HG02678 (cell line): ENCODE results near the gene NR1D1.
A peak's percentile ranks its signal among the peaks of the same experiment; 100 is the strongest.
"Not testable (repeated sequence)": the region's sequence is repeated elsewhere in the genome, so short reads cannot be mapped to it uniquely, and the experiment has no call there.

Experiments
- ATAC-seq: cut with Tn5 transposase; IDR thresholded peaks from one replicate; pipeline ENCODE4 v1.9.1; 2021; ENCODE audit warnings: mild to moderate bottlenecking, moderate library complexity; ENCODE audit not compliant: unreplicated experiment

NR1D1 gene

GRCh38 chr17:40100419-40100668, at the start of gene NR1D1:
TSS of gene NR1D1 (minus strand) at chr17:40100589. CDS start at chr17:40100094, 495 bp downstream.
- ATAC-seq, result no peak

DNA sequence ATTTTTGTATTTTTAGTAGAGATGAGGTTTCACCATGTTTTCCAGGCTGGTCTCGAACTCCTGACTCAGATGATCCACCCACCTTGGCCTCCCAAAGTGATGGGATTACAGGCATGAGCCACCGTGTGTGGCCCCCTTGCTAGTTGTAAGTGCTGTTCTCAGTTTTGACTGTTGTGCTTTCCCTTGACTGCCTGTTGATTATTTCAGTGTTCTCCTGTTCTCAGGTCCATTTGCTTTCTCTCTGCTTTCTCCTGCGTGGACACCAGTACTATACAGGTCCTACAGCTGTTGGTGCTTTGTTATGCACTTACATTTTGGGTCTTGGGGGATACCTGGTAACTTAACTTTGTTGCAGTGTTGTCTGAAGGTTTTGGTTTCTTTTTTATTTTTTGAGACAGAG, 48.1 kb upstream of the NR1D1 start:
- ATAC-seq, result no peak

GRCh38 chr17:40145476-40145875, 45.1 kb upstream of the NR1D1 start:
- ATAC-seq, result no peak

GRCh38 chr17:40143166-40143565, 42.8 kb upstream of the NR1D1 start:
- ATAC-seq, result not testable (repeated sequence)

DNA sequence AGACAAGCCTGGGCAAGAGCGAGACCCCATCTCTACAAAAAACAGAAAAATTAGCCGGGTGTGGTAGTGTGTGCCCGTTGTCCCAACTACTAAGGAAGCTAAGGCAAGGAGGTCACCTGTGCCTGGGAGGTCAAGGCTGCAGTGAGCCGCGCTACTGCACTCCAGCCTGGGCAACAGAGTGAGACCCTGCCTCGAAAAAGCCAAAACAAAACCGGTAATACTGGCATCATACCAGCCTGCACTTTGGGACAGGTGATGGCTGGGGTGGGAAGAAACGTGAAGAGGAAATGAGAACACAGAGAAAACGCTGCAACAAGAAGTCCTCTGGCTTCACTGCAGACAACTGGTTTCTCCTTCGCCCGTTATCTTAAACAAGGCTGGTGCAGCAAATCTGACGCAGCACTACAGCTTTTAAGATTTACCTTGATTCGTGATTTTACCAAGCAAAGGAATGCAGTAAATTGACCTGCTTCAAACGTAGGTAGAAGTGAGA, 39.2 kb upstream of the NR1D1 start:
- peak; percentile 8 for ATAC-seq

GRCh38 chr17:40135817-40136216, 35.4 kb upstream of the NR1D1 start:
- no peak for ATAC-seq

DNA sequence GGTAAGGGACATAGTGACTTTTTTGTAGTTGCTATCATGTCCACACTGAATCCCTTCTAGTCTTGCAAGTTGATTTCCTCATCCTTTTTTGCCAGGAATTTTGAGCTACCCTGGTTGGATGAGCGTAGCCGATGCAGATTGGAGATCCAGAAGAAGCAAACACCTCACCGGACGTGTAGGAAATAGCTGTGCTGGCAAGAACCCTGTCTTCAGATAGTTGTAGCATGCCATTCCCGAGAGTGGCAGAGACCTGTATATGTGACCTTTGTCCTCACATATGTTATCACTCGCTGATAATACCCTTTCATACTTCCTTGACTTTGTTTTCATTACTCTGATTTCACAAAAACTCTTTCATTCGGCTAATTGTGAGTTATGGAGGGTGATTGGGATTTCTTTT, 33.8 kb upstream of the NR1D1 start:
- no peak for ATAC-seq

- no peak for ATAC-seq
Observed at GRCh38 chr17:40130352-40131042, 30.1 kb upstream of the NR1D1 start.

DNA sequence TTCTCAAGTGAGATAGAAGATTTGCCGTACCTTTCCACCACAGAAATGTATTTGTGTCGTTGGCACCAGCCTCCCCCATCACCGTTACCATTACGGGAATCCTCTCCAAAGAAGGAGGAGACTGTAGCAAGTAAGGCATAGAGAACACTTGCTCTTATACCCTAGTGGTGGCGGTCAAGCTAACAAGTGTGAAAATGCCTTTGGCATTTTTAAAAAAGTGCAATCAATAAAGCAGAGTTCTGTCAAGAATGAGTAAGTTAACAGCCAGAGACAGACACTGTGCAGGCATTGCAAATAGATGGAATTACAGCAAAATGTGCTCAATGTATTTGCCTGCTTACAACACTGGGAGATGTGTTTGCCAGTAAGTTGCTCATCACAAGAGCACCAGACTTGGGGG, 29.1 kb upstream of the NR1D1 start:
- ATAC-seq, result no peak

DNA sequence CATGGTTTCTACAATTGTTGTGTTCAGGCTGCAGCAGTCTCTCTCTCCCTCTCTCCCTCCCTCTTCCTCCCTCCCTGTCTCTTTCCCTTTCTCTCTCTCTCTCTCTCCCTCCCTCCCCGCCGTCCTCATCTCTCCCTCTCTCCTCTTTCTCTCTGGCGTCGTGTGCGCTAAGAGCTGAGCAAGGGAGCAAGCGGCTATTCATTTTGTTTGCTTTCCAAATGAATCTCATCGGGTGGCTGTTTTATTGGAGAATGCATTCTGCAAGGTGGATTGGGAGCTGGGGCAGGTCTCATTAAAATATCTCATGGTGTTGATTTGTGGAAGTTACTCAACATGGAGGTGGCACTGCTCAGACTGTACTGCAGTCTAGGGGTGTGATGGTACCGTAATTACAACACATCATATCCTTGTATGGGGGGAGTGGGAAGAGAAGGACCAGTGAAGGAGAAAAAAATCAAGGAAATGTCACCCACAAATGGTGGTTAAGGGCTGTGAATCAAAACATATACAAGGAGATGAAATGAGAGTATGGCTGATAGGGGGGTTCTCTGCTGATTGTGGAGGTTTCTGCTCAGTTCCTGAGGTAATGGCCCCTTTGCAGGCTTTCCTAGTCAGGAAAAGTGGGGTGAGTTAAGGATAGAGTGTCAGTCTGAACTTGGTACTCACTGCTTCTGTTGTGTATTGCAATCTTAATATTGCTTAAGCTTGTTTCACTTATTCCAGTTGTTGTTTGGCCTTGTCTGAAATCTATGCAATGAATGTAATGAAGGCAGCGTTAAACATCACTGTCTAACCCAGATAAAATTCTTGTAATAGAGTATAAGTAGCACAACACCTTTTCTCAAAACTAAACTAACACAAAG, 24.1 kb upstream of the NR1D1 start:
- ATAC-seq, result no peak

DNA sequence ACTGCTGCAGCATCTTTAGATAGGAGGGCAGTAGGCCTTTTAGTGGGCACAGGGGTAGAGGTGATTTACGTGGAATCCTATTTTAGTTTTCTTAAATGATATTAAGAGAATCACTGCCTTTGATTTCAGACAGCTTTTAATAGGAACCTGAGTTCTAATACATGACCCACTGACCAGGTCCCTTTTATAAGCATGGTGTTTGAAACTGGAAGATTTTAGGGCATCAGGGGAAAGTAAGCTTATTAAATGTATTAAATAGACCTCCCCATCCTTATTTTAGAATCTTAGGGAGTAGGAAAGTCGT, 23.4 kb upstream of the NR1D1 start:
- ATAC-seq, result no peak

DNA sequence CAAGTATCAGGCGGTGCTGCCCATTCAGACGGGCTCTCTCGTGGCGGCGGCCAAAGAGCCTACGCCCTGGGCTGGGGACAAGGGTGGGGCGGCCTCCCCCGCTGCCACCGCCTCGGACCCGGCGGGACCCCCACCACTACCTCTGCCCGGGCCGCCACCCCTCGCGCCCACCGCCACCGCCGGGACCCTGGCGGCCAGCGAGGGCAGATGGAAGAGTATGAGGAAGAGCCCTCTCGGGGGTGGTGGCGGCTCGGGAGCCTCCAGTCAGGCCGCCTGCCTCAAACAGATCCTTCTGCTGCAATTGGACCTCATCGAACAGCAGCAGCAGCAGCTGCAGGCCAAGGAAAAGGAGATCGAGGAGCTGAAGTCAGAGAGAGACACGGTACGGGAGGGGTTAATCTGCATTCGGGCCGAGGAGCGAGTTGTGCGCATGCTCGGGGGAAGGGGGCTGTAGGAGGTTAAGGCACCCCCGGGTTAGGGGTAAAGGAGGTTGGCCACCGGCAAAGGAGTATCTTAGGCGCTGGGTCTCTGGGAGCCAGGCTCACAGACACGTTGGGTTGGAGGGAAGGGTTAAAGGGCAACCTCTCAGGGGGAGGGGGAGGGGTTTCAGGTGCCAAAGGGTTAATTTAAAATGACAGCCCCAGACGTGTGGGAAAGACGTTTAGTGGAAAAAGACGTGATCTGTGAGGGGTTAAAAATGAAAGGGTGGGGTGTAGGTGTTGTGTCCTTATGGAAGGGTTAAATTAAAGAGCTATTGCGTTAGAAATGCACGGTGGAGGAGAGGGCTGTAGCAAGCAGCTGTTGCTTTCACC, 22.8 kb upstream of the NR1D1 start:
- ATAC-seq, result peak; percentile 25

DNA sequence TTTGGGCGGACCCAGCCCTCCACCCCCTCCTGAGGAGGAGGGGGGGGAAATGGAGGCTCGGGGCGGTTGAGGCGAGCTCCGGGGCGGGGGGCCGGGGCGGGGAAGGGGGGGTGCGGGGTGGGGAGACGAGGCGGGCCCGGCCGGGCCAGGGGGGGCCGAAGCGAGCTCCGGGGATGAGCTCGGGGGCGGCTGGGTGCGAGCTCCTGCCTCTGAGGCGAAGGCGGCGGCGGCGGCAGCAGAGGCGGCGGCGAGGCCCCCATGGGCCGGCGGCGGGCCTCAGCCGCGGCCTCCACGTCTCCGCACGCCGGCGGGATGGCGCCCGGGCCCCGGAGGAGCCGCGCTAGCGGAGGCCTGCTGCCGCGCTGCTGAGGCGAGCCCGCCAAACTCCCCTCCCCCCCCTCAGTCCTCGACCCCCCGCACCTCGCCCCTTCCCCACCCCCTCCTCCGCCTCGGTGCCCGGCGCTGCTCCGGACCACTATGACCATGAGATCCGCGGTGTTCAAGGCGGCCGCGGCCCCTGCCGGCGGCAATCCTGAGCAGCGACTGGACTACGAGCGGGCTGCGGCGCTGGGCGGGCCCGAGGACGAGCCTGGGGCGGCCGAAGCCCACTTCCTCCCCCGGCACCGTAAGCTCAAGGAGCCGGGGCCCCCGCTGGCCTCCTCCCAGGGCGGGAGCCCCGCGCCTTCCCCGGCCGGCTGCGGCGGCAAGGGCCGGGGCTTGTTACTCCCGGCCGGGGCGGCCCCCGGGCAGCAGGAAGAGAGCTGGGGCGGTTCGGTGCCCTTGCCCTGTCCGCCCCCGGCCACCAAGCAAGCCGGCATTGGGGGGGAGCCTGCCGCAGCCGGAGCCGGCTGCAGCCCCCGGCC, 22.0 kb upstream of the NR1D1 start:
- ATAC-seq, result peak; percentile 38

GRCh38 chr17:40121181-40122135, 21.1 kb upstream of the NR1D1 start, which contains the start of gene MSL1:
TSS of gene MSL1 (plus strand) at chr17:40121971. CDS start at chr17:40122613, 642 bp downstream.
- ATAC-seq, result peak; percentile 50

GRCh38 chr17:40115101-40115436, 14.7 kb upstream of the NR1D1 start:
- no peak for ATAC-seq

DNA sequence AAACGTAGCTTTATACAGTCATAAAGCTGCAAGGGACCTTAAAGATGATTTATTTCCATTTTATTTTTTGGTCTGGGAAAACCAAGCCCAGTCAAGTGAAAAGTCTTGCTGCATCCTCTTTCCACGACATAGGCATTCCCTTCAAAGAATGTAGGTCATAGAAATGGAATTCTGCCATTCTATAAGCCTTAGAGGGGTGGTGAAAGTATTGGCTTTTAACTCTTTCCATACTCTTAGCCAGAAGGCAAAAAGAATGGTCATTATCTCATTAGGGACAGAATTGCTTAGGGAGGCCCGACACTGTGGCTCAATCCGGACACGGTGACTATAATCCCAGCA, 13.5 kb upstream of the NR1D1 start:
- ATAC-seq, result no peak

- peak; percentile 83 for ATAC-seq
Observed at GRCh38 chr17:40113110-40113906, 12.9 kb upstream of the NR1D1 start.

- ATAC-seq, result no peak
Observed at GRCh38 chr17:40112718-40113109, 12.3 kb upstream of the NR1D1 start.

DNA sequence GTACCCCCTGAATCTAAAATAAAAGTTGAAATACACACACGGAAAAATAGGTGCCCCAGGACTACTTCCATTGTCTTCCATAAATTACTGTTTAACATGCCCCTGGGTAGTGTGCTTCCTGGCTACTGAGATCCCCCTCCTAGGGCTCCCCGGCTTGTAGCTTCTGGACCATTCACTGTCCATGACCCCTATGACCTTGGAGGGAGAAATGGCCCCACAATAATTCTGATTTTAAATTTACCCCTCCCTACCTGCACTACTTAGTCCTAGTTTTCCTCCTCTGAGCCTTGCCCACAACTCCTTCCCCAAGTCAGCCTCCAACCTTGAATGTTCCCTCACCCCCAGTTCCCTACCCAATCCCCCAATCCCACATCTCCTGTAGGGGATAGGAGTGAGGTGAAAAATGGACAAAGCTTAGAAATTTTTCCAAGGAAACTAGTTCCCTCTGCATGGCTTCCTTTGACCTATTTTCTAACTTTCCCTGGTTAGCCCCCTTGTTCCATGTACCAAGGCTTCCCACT, 11.9 kb upstream of the NR1D1 start:
- ATAC-seq, result no peak
